OCI-LY3 (cell line): Measurements from ENCODE around the gene PRKCE.

ENCODE experiments used
- CTCF ChIP-seq: fragments of 200-600, 300-600 bp; sonication (generic); IDR thresholded peaks from 2 replicates; pipeline ENCODE4 v1.5.1; 2014; ENCODE audit warnings: antibody characterized with exemption, low read length, low read depth
- EZH2phosphoT487 ChIP-seq: fragments of 200-600 bp; shearing (Covaris generic); IDR thresholded peaks from 2 replicates; pipeline ENCODE4 v1.6.1; 2018; ENCODE audit warnings: antibody characterized with exemption, mixed run types, low read depth

- TF ChIP-seq CTCF (peak; percentile 44), EZH2phosphoT487 (no peak)
Observed at GRCh38 chr2:45729753-45730512, 78.5 kb downstream of the PRKCE start.
